ENCODE measurements around the gene CAMKK2. TPM values are rescaled to one million over a fixed set of nuclear protein-coding genes. Genes with fewer than 3 reads are reported as not detected.

Gene CAMKK2
- total RNA-seq, 1 experiment from 2014 or later = 24.7 TPM

DNA sequence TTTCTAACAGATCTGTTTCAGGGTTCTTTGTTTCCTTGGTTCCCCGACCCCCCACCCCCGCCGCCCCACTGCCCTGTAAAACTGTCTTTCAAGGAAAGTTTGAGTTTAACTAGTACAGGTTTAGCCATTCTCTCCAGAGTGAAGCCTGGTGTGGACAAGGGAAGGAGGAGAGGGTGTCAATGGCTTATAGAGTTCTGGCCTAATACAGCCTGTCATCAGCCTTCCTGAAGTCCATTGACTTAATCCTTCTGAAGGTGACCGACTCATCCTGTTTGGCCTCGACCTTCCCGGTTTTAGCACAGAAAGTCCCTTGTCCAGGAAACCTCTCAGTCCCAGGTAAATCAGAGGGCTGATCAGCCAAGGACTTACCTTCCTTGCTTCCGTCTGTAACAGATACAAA, 97.6 kb downstream of the CAMKK2 start:
- H3K9me3 Mint-ChIP-seq = no peaks in the 10 kb centered on the region

More for the DNA sequence above, 97.6 kb downstream of the CAMKK2 start:
- no peak overlapping the region for H4K5ac ChIP-seq (ENCODE audit: insufficient read length, low read depth, low read length)
- DNase-seq = no peak
- no peaks in the 10 kb centered on the region for H3K36me3 Mint-ChIP-seq (ENCODE audit: insufficient read depth in 1 of 3, low read depth in 3 of 3)
- H3K79me1 ChIP-seq (ENCODE audit: insufficient read depth, low read depth, low read length, poor library complexity, severe bottlenecking) = no peaks in the 10 kb centered on the region
- H3K27me3 Mint-ChIP-seq (ENCODE audit: low read depth) = no peaks in the 10 kb centered on the region
- H3K4me3 Mint-ChIP-seq = no peak overlapping the region
- H3K9ac ChIP-seq (ENCODE audit: extremely low read depth, insufficient read length, low read length) = no peak overlapping the region
- H2BK15ac ChIP-seq (ENCODE audit: low read depth, low read length) = no peak overlapping the region
- H3K56ac ChIP-seq (ENCODE audit: insufficient read length, low read depth, low read length) = no peak overlapping the region
- H3K27ac Mint-ChIP-seq = no peak overlapping the region
- H3K27ac ChIP-seq (ENCODE audit: insufficient read length, low read depth, low read length) = no peak overlapping the region
- no peak overlapping the region for H2BK20ac ChIP-seq (ENCODE audit: low read depth, low read length, poor library complexity, severe bottlenecking)
- no peak overlapping the region for H2AFZ ChIP-seq (ENCODE audit: low read length)
- H3K23me2 ChIP-seq (ENCODE audit: insufficient read length, low read depth, low read length, poor library complexity, severe bottlenecking) = no peaks in the 10 kb centered on the region
- H3K4me2 ChIP-seq (ENCODE audit: insufficient read depth, insufficient read length, low read length) = no peak overlapping the region
- no peaks in the 10 kb centered on the region for H3K9me3 ChIP-seq (ENCODE audit: control insufficient read depth, low read depth, low read length)
- H3T11ph ChIP-seq (ENCODE audit: low read length) = no peak overlapping the region
- no peak overlapping the region for H4K91ac ChIP-seq (ENCODE audit: insufficient read length, low read depth, low read length)
- no peaks in the 10 kb centered on the region for H4K20me1 ChIP-seq (ENCODE audit: control insufficient read depth, insufficient read depth, insufficient read length)
- no peaks in the 10 kb centered on the region for H3K27me3 ChIP-seq (ENCODE audit: insufficient read depth, low read length)
- H3K79me2 ChIP-seq (ENCODE audit: insufficient read depth, low read length) = no peaks in the 10 kb centered on the region
- TF ChIP-seq, protein P1, sequence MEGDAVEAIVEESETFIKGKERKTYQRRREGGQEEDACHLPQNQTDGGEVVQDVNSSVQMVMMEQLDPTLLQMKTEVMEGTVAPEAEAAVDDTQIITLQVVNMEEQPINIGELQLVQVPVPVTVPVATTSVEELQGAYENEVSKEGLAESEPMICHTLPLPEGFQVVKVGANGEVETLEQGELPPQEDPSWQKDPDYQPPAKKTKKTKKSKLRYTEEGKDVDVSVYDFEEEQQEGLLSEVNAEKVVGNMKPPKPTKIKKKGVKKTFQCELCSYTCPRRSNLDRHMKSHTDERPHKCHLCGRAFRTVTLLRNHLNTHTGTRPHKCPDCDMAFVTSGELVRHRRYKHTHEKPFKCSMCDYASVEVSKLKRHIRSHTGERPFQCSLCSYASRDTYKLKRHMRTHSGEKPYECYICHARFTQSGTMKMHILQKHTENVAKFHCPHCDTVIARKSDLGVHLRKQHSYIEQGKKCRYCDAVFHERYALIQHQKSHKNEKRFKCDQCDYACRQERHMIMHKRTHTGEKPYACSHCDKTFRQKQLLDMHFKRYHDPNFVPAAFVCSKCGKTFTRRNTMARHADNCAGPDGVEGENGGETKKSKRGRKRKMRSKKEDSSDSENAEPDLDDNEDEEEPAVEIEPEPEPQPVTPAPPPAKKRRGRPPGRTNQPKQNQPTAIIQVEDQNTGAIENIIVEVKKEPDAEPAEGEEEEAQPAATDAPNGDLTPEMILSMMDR (conservative IDR thresholded peaks at IDR 0.05) = no peak
- H2AK5ac ChIP-seq (ENCODE audit: insufficient read length, low read length) = no peak overlapping the region
- H3K23ac ChIP-seq (ENCODE audit: insufficient read length, low read depth, low read length) = no peak overlapping the region
- no peaks in the 10 kb centered on the region for H3K4me1 ChIP-seq (ENCODE audit: insufficient read depth, low read length)
- H3K14ac ChIP-seq (ENCODE audit: insufficient read depth, low read length) = no peak overlapping the region
- H4K8ac ChIP-seq (replicated peaks; ENCODE audit: insufficient read length, low read depth, low read length) = no peak overlapping the region
- H3K4me1 Mint-ChIP-seq = no peaks in the 10 kb centered on the region
- H2BK5ac ChIP-seq (ENCODE audit: insufficient read length, low read length) = no peak overlapping the region
- H2BK12ac ChIP-seq (ENCODE audit: insufficient read length, low read depth, low read length) = no peak overlapping the region
- H2BK120ac ChIP-seq (ENCODE audit: low read depth, low read length, poor library complexity, severe bottlenecking) = no peak overlapping the region
- H3K18ac ChIP-seq (ENCODE audit: insufficient read length, low read depth, low read length) = no peak overlapping the region
- H3K4ac ChIP-seq (ENCODE audit: low read depth, low read length) = no peak overlapping the region
- no CpG with 5 or more reads among the region's 7 CpGs for WGBS (ENCODE audit: extremely low coverage, insufficient read length, low lambda C conversion rate)
